Kidney tubule cell (primary cell): ENCODE data around the gene CCR5AS.
"Not testable (repeated sequence)": the region's sequence is repeated elsewhere in the genome, so short reads cannot be mapped to it uniquely, and the experiment has no call there.

Experiments
- DNase-seq: peaks from one replicate; pipeline ENCODE4 v3.0.0-alpha.2; 2018; ENCODE audit warnings: low spot score

The CCR5AS gene

GRCh38 chr3:46406788-46407611 lies at the start of gene CCR5AS, which contains the start of gene CCRL2:
Gene CCR5AS, minus strand, starts transcription at chr3:46407066.
Gene CCRL2, plus strand, starts transcription at chr3:46407259. Its CDS starts 821 bp downstream, at chr3:46408080.
- DNase-seq = peak; percentile 36

DNA sequence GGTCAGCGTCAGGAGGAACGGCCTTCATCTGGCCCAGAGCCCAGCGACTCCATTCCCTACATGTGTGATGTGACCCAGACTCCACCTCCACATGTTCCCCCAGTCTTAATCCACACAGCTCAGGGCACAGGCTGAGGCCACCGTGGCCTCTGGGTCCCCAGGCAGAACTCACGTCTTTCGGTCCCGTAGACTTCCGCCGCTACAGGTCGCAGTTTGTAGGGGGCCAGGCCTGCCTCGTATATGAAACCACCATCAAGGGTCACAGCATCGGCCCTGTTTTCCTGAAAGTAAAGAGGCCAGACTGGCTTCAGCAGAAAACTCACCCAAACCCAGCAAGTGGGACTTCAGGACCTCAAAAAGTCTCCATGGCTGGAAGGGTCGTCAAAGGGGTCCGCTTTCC lies 49.3 kb upstream of the CCR5AS start:
- no peak for DNase-seq

DNA sequence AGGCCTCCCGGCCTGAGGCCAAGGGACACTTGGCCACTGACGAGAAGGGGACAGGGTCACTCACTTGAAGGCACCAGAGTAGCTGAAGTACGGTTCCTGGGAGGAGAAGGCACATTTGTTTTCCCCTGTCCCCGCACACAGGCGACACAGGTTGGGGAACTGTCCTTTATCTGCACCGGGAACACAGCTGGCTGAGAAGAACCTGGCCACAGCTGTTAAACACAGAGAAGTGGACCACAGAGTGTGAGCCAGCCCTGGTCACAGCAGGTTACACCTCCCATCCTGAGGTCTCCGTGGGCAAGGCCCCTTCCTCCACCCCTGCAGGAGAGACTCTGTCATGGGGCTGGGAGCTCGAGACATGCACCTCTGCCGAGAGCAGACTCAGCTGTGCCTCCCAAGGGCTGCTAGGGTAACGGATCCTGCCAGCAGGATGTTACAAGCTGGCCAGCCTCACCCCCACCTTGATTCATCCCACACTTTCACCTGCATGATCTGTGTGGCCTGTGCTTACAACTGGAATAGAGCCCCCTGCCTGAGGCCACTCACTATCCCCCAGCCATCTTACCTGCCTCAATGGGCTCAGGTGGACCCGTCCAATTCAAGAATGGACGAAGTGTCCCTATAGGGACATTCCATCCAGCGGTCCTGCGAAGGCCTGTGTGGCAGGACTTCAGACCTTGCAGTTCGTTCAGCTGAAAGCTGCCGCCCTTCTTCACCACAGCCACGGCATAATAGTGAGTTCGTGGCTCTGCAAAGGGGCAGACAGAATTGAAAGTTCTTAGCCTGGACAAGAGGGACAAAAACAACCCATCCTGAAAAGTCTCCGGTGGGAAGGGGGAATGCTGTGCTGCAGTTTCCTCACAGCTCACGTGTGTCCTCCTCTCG lies 48.6 kb upstream of the CCR5AS start:
- DNase-seq = no peak

DNA sequence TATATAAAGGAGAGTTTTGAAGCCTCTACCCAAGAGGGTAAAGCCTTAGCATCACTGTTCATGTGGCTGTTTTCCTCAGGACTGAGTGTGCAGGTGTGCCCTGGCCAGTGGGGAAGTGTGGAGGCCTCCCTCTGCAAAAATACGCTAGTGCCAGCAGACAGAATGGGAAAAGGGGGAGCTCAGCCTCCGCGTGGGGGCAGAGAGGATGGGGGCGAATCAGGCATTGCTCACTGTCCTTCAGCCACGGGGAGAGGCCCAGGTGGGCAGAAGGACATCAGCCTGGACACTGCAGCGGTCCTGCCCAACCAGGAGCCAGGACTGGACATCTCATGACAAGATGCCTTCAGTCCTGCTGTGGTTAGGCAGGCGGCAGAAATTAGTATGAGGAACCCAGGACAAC lies 47.7 kb upstream of the CCR5AS start:
- no peak for DNase-seq

DNA sequence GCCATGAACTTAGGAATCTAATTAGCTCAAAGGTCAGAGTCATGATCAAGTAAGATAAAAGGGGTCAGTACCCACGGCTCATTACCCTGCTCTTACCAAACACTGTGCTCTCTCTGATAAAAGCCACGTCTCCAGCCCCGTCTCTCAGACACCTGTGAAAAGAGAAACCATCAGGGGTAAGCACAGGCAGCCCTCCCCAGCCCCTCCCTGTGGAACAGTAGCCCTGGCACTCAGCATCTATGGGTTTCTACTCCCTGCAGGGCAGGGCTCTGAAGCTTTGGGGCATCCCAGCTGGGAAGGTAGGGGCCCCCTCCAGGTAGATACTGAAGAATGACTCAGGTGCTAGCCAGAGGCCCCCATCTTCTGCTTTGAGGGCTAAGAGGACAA lies 47.3 kb upstream of the CCR5AS start:
- DNase-seq = no peak

DNA sequence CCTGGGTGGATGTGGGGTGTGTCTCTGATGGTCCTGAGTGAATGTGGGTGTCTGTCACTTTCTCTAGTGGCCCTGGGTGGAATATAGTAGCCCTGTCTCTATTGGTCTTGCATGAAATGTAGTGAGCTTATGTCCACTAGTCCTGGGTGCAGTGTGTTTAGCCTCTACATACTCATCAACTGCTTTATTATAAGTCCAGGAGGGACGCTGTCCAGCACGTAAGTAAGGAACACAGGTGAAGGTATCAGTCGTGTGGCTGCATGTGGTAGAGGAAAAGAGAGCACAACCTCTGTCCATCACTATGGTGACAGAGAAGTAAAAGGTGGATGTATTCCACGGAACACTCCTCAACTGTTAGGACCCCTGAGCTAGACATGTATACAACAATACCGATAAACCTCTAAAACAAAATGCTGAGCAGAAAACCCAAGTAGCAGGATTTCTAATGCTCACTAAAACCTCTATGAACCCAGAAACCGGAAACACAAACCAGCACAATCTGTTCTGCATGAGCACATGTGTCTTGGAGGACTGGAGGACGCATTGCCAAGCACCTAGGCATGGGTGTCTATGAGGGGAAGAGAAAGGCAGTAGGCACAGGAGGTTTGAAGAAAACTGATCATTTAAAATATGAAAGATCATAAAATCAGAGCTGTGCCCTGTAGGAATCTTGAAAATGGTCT lies 46.8 kb upstream of the CCR5AS start:
- DNase-seq = no peak

GRCh38 chr3:46449755-46450552 lies 43.1 kb upstream of the CCR5AS start:
- no peak for DNase-seq

DNA sequence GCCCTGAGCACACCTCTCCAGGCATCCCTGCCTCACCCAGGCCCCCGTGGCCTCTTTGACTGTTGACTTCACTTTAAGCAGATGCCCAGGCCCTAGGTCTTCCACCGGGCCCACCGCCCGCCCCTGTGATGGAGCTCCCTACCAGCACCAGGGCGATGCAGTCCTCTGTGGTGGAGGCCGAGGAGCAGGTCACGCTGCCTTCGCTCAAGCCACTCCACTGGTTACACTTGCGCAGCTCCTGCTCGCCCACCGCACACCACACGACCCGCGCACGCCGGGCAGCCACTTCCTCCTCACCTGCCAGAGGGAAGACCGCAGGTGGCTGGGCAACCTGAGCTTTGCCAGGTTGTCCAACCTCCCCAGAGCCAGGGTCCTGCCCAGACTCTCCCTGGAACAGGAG lies 41.9 kb upstream of the CCR5AS start:
- DNase-seq = no peak

GRCh38 chr3:46447228-46447985 lies 40.5 kb upstream of the CCR5AS start:
- DNase-seq = no peak

DNA sequence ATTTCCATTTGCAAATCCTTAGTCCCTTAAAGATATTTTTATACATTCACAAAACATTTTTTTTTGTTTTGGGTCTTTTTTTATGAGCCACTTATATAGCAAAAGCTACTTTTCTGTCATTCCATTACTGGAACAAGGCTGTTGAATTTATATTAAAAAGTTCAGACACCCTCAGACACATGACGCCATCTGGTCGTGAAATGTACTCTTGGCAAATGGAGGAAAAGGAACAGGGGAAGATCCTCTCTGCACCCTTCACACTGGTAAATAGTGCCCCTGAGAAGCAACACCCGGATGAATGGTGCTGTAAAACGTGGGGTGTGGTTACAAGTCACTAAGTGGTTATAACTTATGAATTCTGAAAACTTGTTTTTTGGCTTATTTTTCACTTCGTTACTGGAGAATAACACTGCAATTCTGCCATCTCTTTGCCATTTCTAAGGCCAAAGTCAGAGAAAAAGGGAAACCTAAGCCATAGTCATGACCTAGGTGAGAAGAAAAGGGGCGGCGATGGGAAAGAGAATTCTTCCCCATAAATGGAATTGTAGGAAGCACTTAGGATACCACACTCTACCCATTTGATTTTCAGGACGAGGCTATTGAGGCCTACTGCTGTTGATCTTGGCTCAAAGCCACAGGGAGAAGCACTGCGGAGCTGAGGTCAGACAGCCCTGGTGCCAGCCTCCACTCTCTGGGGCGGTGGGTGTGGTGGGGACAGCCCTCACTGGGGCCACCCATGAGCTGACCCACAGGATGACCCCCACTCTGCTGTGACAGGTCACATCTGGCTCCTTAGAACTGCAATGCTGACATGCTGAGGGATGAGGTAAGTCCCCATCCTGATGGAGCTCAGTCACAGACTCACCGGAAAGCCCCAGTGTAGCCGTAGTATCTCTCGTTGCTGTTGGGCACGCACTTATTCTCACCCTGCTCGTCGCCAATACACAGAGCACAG lies 36.0 kb upstream of the CCR5AS start:
- DNase-seq = peak; percentile 30

DNA sequence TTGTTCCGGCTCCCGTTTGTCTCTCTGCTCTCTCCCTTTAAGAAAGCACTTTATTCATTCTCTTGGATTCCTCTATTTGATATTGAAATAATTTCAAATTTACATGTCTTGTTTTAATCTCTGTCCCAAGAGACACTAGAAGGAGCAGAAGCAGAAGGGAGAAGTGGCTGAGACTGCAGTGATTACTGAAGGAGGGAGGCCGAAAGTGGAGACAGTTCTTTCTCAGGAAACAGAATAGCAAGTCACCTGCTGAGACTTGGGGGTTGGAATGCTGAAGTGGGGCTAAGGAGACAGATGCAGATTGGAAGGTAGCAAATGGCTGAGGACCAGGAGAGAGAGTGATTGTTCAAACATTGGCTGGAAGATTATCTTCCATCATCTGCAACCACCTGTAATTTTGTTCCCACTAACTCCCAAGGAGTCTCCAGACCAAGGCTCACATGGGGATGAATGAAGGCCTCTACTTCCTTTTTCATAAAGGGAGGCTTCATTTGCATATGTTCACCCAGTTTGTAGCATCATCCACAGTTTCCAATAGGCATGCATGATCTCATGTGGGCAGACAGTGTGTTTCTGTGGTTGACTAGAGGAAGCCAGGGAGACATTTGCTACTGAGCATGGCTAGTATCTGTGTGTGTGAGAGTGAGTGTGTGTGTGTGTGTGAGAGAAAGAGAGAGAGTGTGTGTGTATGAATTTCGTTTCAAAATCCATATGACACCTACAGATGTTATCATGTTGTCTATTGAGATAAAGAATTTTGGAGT lies 33.8 kb upstream of the CCR5AS start:
- peak; percentile 56 for DNase-seq

GRCh38 chr3:46438831-46439230 lies 32.0 kb upstream of the CCR5AS start:
- no peak for DNase-seq

DNA sequence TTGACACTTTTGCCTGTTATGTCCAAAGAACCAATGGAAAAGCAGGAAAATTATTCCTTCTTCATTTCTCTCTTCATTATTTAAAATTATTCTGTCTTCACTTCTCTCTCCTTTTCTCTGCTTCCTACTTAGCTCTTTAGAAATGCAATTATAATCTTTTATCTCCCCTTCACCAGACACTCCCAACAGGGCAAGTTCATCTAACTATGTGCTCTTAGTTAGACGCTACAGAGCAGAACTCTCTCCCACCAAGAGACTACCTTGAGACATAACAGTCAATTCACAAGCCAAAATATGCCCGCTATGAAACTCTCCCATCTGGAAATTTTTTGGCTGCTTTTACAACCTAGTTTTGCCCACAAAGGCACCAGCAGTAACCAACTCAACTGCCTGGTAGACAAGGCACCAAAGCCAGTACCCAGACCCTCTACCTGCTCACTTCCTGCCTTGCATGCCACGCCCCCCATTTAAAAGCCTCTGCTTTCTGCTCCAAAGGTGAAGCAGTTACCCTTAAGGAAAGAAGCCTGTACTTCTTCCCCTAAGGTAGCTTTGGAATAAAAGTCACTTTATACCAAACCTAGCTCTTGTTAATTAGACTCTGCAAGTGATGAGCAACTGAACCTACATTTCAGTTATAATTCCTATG lies 28.3 kb upstream of the CCR5AS start:
- no peak for DNase-seq

- no peak for DNase-seq
Measured at GRCh38 chr3:46433841-46434240, 27.0 kb upstream of the CCR5AS start.

DNA sequence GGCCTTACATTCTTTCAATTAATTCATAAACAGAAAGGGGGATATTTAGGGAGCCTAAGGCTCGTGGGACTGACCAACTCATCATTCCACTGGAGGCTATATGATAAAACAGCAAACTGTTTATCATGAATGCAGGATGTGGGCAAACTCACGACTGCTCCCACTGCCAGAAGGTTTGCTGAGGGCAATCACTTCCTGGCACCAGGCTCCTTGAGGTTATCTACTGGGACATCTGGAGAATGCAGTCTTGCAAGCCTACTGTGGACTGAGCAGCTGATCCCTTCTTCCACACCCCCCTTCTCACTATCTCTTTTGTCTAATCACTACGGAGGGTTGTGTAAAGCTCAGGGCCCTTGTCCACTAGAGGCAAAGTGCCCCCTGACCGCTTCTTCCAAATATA lies 26.3 kb upstream of the CCR5AS start:
- not testable (repeated sequence) for DNase-seq

DNA sequence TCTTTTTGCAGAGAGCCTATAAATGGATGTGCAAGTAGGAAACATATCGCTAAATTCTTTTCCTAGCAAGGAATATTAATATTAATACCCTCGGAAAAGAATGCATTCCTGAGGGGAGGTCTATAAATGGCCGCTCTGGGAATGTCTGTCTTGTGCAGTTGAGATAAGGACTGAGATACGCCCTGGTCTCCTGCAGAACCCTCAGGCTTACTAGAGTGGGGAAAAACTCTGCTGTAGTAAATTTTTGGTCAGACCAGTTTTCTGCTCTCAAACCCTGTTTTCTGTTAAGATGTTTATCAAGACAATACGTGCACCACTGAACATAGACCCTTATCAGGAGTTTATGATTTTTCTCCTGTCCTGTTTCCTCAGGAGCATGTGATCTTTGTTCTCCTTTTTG lies 25.0 kb upstream of the CCR5AS start:
- DNase-seq = not testable (repeated sequence)

- DNase-seq = not testable (repeated sequence)
Measured at GRCh38 chr3:46430879-46431278, 24.0 kb upstream of the CCR5AS start.

- no peak for DNase-seq
Measured at GRCh38 chr3:46429671-46430070, 22.8 kb upstream of the CCR5AS start.
